PC-3 (cell line): ENCODE results near the gene PMEPA1. TPM values are rescaled to one million over a fixed set of nuclear protein-coding genes. Genes with fewer than 3 reads are reported as not detected.
A peak's percentile ranks its signal among the peaks of the same experiment; 100 is the strongest.

Source experiments
- ATAC-seq: fragments of 200-7000 bp; cut with Tn5 transposase; 2 replicates; pipeline ENCODE4 v1.9.1; 2020; ENCODE audit warnings: mild to moderate bottlenecking, moderate library complexity
- BruUV-seq: library from RNA; stranded (reverse); fragments of 400-500 nt; replicated peaks from 2 replicates; lab custom pipeline; 2021; lab: Mats Ljungman, UMichigan
- CTCF ChIA-PET: fragments of 300-600 bp; sonication (Branson Sonifier 250); formaldehyde crosslinking; loops from one replicate; lab custom pipeline; 2022; ENCODE audit warnings: antibody characterized with exemption; lab: Charles Lee
- POLR2A ChIA-PET: fragments of 300-600 bp; sonication (Branson Sonifier 250); formaldehyde crosslinking; loops from one replicate; lab custom pipeline; 2022; ENCODE audit warnings: antibody characterized with exemption; ENCODE audit not compliant: unreplicated experiment; lab: Charles Lee
- DNase-seq: peaks from one replicate; pipeline ENCODE4 v3.0.0-alpha.2; 2015
- H2AFZ ChIP-seq: fragments of 300-600 bp; sonication (generic); 2 replicates; pipeline ENCODE4 v1.6.0; 2016; ENCODE audit warnings: antibody characterized with exemption, low read length
- H3F3A ChIP-seq: fragments of 300-600 bp; sonication (generic); one replicate; pipeline ENCODE4 v1.6.0; 2017; ENCODE audit warnings: antibody characterized with exemption, low read length, control low read depth, mild to moderate bottlenecking; ENCODE audit not compliant: unreplicated experiment
- H3K27ac ChIP-seq: fragments of 300-600 bp; sonication (generic); 2 replicates; pipeline ENCODE4 v1.5.1; 2016; ENCODE audit warnings: mild to moderate bottlenecking, low read length
- H3K27me3 ChIP-seq: fragments of 300-600 bp; sonication (generic); 2 replicates; pipeline ENCODE4 v1.6.1; 2016; ENCODE audit warnings: low read length, mixed read lengths
- H3K36me3 ChIP-seq: fragments of 300-600 bp; sonication (generic); 2 replicates; pipeline ENCODE4 v1.6.1; 2016; ENCODE audit warnings: low read depth, mixed run types, low read length, mixed read lengths
- H3K4me1 ChIP-seq: fragments of 300-600 bp; sonication (generic); 2 replicates; pipeline ENCODE4 v1.5.1; 2016; ENCODE audit warnings: low read length; ENCODE audit not compliant: insufficient read depth
- H3K4me2 ChIP-seq: fragments of 300-600 bp; sonication (generic); 2 replicates; pipeline ENCODE4 v1.6.0; 2016; ENCODE audit warnings: low read length
- H3K4me3 ChIP-seq: fragments of 300-600 bp; sonication (generic); 2 replicates; pipeline ENCODE4 v1.5.1; 2016; ENCODE audit warnings: mild to moderate bottlenecking, low read length, mixed read lengths
- H3K79me2 ChIP-seq: fragments of 300-600 bp; sonication (generic); 2 replicates; pipeline ENCODE4 v1.6.1; 2017; ENCODE audit warnings: low read length, mixed read lengths
- H3K9ac ChIP-seq: fragments of 300-600 bp; sonication (generic); 2 replicates; pipeline ENCODE4 v1.6.0; 2016; ENCODE audit warnings: mild to moderate bottlenecking, low read length
- H3K9me2 ChIP-seq: fragments of 300-600 bp; sonication (generic); replicated peaks from 2 replicates; pipeline ENCODE4 v1.6.1; 2016; ENCODE audit warnings: mixed run types, low read length, mixed read lengths
- H3K9me3 ChIP-seq: fragments of 300-600 bp; sonication (generic); 2 replicates; pipeline ENCODE4 v1.6.1; 2016; ENCODE audit warnings: low read length, mixed read lengths
- H4K20me1 ChIP-seq: fragments of 300-600 bp; sonication (generic); 2 replicates; pipeline ENCODE4 v1.6.1; 2016; ENCODE audit warnings: low read length, mixed read lengths
- CTCF ChIP-seq: fragments of 300-600 bp; sonication (generic); conservative IDR thresholded peaks from 2 replicates; pipeline ENCODE4 v1.5.1; 2017; ENCODE audit warnings: antibody characterized with exemption, low read depth, mild to moderate bottlenecking, low read length
- EZH2 ChIP-seq: fragments of 300-600 bp; sonication (generic); IDR thresholded peaks from one replicate; pipeline ENCODE4 v1.6.1; 2017; ENCODE audit warnings: antibody characterized with exemption, mild to moderate bottlenecking, low read length; ENCODE audit not compliant: unreplicated experiment
- EZH2phosphoT487 ChIP-seq: fragments of 300-600 bp; sonication (generic); IDR thresholded peaks from 2 replicates; pipeline ENCODE4 v1.6.1; 2018; ENCODE audit warnings: mild to moderate bottlenecking, antibody characterized with exemption, low read length, borderline replicate concordance
- intact Hi-C: fragments of 100-400 bp; cut with micrococcal nuclease; formaldehyde crosslinking; loops from 2 replicates; pipeline ENCODE4 v1.9.0; 2023
- total RNA-seq: library from RNA; depleted of rRNA; stranded (reverse); fragments of >200 nt; gene quantifications from 2 replicates; pipeline ENCODE4 v1.2.3, GENCODE V29; 2014

The PMEPA1 gene
- total RNA-seq, 1 experiment from 2014 or later = 21.9 TPM

GRCh38 chr20:57714409-57715267 is 4.8 kb upstream of the PMEPA1 start:
- Histone ChIP-seq H3K27me3 (no peaks in the 10 kb centered on the region), H3K4me3 (0 out of 2 replicates have a peak overlapping the region, but pooled peaks have one; percentile 21), H3F3A (peaks cover 3% of the 10 kb centered on the region), H3K27ac (peak overlapping the region; percentile 65), H3K9me3 (no peaks in the 10 kb centered on the region), H3K79me2 (peaks cover 40% of the 10 kb centered on the region), H3K9ac (peak overlapping the region; percentile 26; the same call in 1 of the 2 replicates), H3K4me2 (peak overlapping the region; percentile 64), H3K36me3 (no peaks in the 10 kb centered on the region), H3K4me1 (peaks cover 80% of the 10 kb centered on the region), H2AFZ (peak overlapping the region; percentile 14; the same call in 1 of the 2 replicates), H4K20me1 (no peaks in the 10 kb centered on the region), H3K9me2 (no peaks in the 10 kb centered on the region)
- ATAC-seq (peak; percentile 16), DNase-seq (peak; percentile 98)
- BruUV-seq = no TSS peak
- TF ChIP-seq CTCF = no peak
- no peak for TF ChIP-seq EZH2
- TF ChIP-seq EZH2phosphoT487 = no peak
- intact Hi-C loops = loop anchor here (1.0 kb wide), 1 partner anchor 34 kb away; no protein-coding TSS in a partner anchor
- POLR2A ChIA-PET = interaction anchor here (0.6 to 0.7 kb wide), 3 partner anchors 16 to 413 kb away, joined by 5 to 13 read pairs (median 6); no protein-coding TSS in a partner anchor
- CTCF ChIA-PET = interaction anchor here (0.5 to 0.8 kb wide), 2 partner anchors 16 to 938 kb away, joined by 3 to 4 read pairs; no protein-coding TSS in a partner anchor

- peaks cover 3% of the 10 kb centered on the region for H3F3A ChIP-seq
- no peaks in the 10 kb centered on the region for H3K9me3 ChIP-seq
- no peaks in the 10 kb centered on the region for H4K20me1 ChIP-seq
- peak overlapping the region; percentile 14; the same call in 1 of the 2 replicates for H2AFZ ChIP-seq
- 0 out of 2 replicates have a peak overlapping the region, but pooled peaks have one; percentile 21 for H3K4me3 ChIP-seq
- peaks cover 43% of the 10 kb centered on the region for H3K79me2 ChIP-seq
- H3K9me2 ChIP-seq = no peaks in the 10 kb centered on the region
- no TSS peak for BruUV-seq
- intact Hi-C loops = loop anchor here (1.0 kb wide), 1 partner anchor 34 kb away; no protein-coding TSS in a partner anchor
- ATAC-seq (no peak), DNase-seq (no peak)
- H3K4me2 ChIP-seq = peak overlapping the region; percentile 64
- POLR2A ChIA-PET = interaction anchor here (0.6 kb wide), 1 partner anchor 414 kb away, joined by 3 read pairs; no protein-coding TSS in a partner anchor
- peak overlapping the region; percentile 26; the same call in 1 of the 2 replicates for H3K9ac ChIP-seq
- CTCF ChIA-PET = interaction anchor here (0.8 kb wide), 1 partner anchor 15 kb away, joined by 4 read pairs; no protein-coding TSS in a partner anchor
- H3K27ac ChIP-seq = peak overlapping the region; percentile 65
- peaks cover 75% of the 10 kb centered on the region for H3K4me1 ChIP-seq
- no peaks in the 10 kb centered on the region for H3K36me3 ChIP-seq
- H3K27me3 ChIP-seq = no peaks in the 10 kb centered on the region
- TF ChIP-seq EZH2 = no peak
- TF ChIP-seq CTCF = no peak
- TF ChIP-seq EZH2phosphoT487 = no peak
Observed at GRCh38 chr20:57713951-57714350, 4.1 kb upstream of the PMEPA1 start.
